ENCODE data around the gene USP5. TPM values are rescaled to one million over a fixed set of nuclear protein-coding genes. Genes with fewer than 3 reads are reported as not detected.
A peak's percentile ranks its signal among the peaks of the same experiment; 100 is the strongest.
"Not testable (repeated sequence)": the region's sequence is repeated elsewhere in the genome, so short reads cannot be mapped to it uniquely, and the experiment has no call there.

USP5 gene
- total RNA-seq, 1 donor from 2014 or later, result 60.9 TPM

DNA sequence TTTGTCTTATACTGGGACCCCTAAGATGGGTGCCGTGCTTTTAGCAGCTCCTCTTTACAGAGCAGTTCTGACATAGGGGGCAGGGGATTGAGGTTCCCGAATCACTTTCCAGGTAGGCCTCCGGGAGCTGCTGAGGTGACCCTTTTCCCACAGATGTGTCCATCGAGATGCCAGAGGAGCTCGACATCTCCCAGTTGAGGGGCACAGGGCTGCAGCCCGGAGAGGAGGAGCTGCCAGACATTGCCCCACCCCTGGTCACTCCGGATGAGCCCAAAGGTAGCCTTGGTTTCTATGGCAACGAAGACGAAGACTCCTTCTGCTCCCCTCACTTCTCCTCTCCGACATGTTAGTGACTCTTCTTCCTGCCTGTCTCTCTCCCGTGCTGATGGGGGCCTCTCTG is 11.1 kb downstream of the USP5 start:
- H3K27ac ChIP-seq, result no peak overlapping the region
- no peak overlapping the region for H3K9ac ChIP-seq
- no peak for DNase-seq (ENCODE audit: low spot score)
- H4K20me1 ChIP-seq (ENCODE audit: low read depth), result peaks cover 6% of the 10 kb centered on the region
- H3K9me3 ChIP-seq (ENCODE audit: low read depth), result no peaks in the 10 kb centered on the region
- H3K4me1 Mint-ChIP-seq, result peaks cover 16% of the 10 kb centered on the region
- no peak overlapping the region for H3K4me3 ChIP-seq
- H3K4me3 Mint-ChIP-seq, result no peak overlapping the region
- TF ChIP-seq EZH2phosphoT487 (IDR thresholded peaks at IDR 0.05) (no peak), EZH2 (IDR thresholded peaks at IDR 0.05) (no peak)
- TF ChIP-seq, protein P1, sequence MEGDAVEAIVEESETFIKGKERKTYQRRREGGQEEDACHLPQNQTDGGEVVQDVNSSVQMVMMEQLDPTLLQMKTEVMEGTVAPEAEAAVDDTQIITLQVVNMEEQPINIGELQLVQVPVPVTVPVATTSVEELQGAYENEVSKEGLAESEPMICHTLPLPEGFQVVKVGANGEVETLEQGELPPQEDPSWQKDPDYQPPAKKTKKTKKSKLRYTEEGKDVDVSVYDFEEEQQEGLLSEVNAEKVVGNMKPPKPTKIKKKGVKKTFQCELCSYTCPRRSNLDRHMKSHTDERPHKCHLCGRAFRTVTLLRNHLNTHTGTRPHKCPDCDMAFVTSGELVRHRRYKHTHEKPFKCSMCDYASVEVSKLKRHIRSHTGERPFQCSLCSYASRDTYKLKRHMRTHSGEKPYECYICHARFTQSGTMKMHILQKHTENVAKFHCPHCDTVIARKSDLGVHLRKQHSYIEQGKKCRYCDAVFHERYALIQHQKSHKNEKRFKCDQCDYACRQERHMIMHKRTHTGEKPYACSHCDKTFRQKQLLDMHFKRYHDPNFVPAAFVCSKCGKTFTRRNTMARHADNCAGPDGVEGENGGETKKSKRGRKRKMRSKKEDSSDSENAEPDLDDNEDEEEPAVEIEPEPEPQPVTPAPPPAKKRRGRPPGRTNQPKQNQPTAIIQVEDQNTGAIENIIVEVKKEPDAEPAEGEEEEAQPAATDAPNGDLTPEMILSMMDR (IDR thresholded peaks at IDR 0.05), result no peak
- peaks cover 24% of the 10 kb centered on the region for H3F3A ChIP-seq (ENCODE audit: low read depth)
- H3K27me3 Mint-ChIP-seq (ENCODE audit: insufficient read depth, low read depth), result peaks cover 5% of the 10 kb centered on the region
- H3K9me3 Mint-ChIP-seq, result no peaks in the 10 kb centered on the region
- H3K79me2 ChIP-seq (ENCODE audit: low read depth), result peaks cover 8% of the 10 kb centered on the region
- H3K36me3 ChIP-seq, result no peaks in the 10 kb centered on the region
- peaks cover 40% of the 10 kb centered on the region for H3K36me3 Mint-ChIP-seq
- H3K27ac Mint-ChIP-seq, result no peak overlapping the region
- no peaks in the 10 kb centered on the region for H3K27me3 ChIP-seq
- no peak overlapping the region for H2AFZ ChIP-seq (replicated peaks)
- H3K4me1 ChIP-seq, result peaks cover 10% of the 10 kb centered on the region
- H3K4me2 ChIP-seq, result no peak overlapping the region

DNA sequence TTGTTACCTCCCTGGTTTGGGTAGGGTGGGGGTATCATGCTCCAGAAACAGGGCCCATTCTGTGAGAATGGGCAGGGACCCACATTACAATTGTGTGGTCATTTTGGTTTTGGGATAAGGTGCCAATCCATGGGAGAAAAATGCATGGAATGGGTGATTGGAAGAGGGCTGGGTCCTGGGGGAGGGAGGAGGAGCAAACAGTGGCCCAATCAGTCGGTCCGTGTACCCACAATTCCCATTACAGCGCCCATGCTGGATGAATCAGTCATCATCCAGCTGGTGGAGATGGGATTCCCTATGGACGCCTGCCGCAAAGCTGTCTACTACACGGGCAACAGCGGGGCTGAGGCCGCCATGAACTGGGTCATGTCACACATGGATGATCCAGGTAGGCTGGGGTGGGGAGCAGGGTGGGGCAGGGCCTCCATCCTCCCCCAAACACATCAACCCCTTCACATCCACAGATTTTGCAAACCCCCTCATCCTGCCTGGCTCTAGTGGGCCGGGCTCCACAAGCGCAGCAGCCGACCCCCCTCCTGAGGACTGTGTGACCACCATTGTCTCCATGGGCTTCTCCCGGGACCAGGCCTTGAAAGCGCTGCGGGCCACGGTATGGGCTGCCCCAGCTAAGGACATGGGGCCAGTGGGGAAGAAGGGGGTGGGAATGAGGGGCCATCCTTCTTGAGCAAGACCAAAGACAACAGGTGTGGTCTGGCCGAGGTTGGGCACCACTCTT is 11.8 kb downstream of the USP5 start:
- no peak overlapping the region for H3K4me3 ChIP-seq
- peaks cover 8% of the 10 kb centered on the region for H3K27me3 Mint-ChIP-seq (ENCODE audit: insufficient read depth, low read depth)
- H3K36me3 ChIP-seq, result no peaks in the 10 kb centered on the region
- H2AFZ ChIP-seq (replicated peaks), result no peak overlapping the region
- no peak overlapping the region for H3K27ac ChIP-seq
- H3K4me3 Mint-ChIP-seq, result no peak overlapping the region
- H3K9me3 ChIP-seq (ENCODE audit: low read depth), result no peaks in the 10 kb centered on the region
- H3K4me2 ChIP-seq, result no peak overlapping the region
- H3K4me1 ChIP-seq, result peaks cover 10% of the 10 kb centered on the region
- peaks cover 13% of the 10 kb centered on the region for H4K20me1 ChIP-seq (ENCODE audit: low read depth)
- no peaks in the 10 kb centered on the region for H3K27me3 ChIP-seq
- H3K79me2 ChIP-seq (ENCODE audit: low read depth), result peaks cover 15% of the 10 kb centered on the region
- H3F3A ChIP-seq (ENCODE audit: low read depth), result peaks cover 32% of the 10 kb centered on the region
- H3K4me1 Mint-ChIP-seq, result peaks cover 21% of the 10 kb centered on the region
- no peak overlapping the region for H3K27ac Mint-ChIP-seq
- H3K9ac ChIP-seq, result no peak overlapping the region
- H3K9me3 Mint-ChIP-seq, result no peaks in the 10 kb centered on the region
- no peak for DNase-seq (ENCODE audit: low spot score)
- no peak for TF ChIP-seq EZH2 (IDR thresholded peaks at IDR 0.05)
- no peak for TF ChIP-seq EZH2phosphoT487 (IDR thresholded peaks at IDR 0.05)
- TF ChIP-seq, protein P1 (IDR thresholded peaks at IDR 0.05), result no peak
- H3K36me3 Mint-ChIP-seq, result peaks cover 40% of the 10 kb centered on the region

DNA sequence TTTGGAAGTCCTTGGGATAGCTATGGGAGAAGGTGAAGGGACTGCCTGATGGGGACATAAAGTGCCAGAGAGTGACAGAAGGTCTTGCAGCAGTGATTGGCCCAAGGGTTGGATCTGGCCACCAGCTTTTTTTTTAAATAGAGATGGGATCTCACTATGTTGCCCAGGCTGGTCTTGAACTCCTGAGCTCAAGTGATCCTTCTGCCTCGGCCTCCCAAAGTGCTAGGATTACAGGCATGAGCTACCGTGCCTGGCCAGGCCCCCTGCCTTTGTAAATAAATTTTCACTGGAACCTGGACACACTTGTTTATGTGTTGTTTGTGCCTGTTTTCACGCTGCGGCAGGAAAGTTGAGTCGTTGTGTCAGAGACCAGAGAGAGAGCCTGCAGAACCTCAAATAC is 13.4 kb downstream of the USP5 start:
- Mint-ChIP-seq H3K36me3 (peaks cover 50% of the 10 kb centered on the region), H3K4me3 (peak overlapping the region; percentile 70), H3K27me3 (ENCODE audit: insufficient read depth, low read depth) (peaks cover 15% of the 10 kb centered on the region), H3K4me1 (peaks cover 34% of the 10 kb centered on the region)
- peaks cover 47% of the 10 kb centered on the region for H3F3A ChIP-seq (ENCODE audit: low read depth)
- H3K27ac Mint-ChIP-seq; H3K4me2 ChIP-seq; H3K9me3 Mint-ChIP-seq; H3K9ac ChIP-seq; H2AFZ ChIP-seq (replicated peaks); H3K27me3 ChIP-seq; H3K27ac ChIP-seq; H3K4me3 ChIP-seq; DNase-seq (ENCODE audit: low spot score); H3K9me3 ChIP-seq (ENCODE audit: low read depth); H3K36me3 ChIP-seq: not testable (repeated sequence)
- H4K20me1 ChIP-seq (ENCODE audit: low read depth), result peaks cover 28% of the 10 kb centered on the region
- H3K79me2 ChIP-seq (ENCODE audit: low read depth), result peaks cover 30% of the 10 kb centered on the region
- H3K4me1 ChIP-seq, result peaks cover 16% of the 10 kb centered on the region

Data from neural progenitor cell (in vitro differentiated cells).